AML-193 (cell line): ENCODE data around the gene C5orf63.
A peak's percentile ranks its signal among the peaks of the same experiment; 100 is the strongest.
"Not testable (repeated sequence)": the region's sequence is repeated elsewhere in the genome, so short reads cannot be mapped to it uniquely, and the experiment has no call there.

Experiments used
- DNase-seq, 2 experiments: peaks; one replicate each; lab custom pipeline; 2025; lab: John Stamatoyannopoulos, UW

Gene C5orf63

DNA sequence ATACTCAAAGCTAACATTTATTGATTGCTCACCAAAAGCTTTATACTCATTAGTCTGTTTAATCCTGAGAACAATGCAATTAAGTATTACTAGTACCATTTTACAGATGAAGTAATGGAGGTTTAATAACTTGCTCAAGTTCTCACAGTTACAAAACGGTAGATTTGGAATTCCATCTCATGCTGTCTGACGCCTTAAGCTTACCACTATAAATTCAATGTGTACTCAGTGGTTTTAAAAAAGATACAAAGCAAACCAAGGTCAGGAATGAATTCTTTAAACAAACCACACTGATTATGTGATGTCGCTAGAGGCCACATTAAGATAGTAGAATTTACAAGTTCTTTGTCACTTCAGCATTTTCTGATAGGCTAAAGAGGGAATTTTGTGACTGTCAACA, 1.2 kb upstream of the C5orf63 start:
- no peak for DNase-seq

DNA sequence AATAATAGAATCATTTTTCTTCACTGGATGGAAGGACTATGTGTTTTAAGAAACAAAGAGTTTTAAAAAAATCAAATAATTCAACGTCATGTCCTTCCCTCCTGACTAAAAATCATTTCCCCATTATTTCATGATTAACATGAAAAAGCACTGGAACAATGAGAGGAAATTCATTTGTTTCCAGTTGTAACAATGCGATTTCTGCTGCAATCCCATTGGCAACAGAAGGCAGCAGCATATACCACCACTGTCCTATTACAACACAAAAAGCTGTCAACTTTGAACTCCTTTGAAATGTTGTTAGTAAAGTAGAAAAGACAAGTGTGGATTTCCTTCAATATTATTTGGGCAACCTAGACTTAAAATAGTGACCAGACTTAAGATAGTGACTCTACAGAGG, 3.1 kb downstream of the C5orf63 start:
- DNase-seq = no peak

DNA sequence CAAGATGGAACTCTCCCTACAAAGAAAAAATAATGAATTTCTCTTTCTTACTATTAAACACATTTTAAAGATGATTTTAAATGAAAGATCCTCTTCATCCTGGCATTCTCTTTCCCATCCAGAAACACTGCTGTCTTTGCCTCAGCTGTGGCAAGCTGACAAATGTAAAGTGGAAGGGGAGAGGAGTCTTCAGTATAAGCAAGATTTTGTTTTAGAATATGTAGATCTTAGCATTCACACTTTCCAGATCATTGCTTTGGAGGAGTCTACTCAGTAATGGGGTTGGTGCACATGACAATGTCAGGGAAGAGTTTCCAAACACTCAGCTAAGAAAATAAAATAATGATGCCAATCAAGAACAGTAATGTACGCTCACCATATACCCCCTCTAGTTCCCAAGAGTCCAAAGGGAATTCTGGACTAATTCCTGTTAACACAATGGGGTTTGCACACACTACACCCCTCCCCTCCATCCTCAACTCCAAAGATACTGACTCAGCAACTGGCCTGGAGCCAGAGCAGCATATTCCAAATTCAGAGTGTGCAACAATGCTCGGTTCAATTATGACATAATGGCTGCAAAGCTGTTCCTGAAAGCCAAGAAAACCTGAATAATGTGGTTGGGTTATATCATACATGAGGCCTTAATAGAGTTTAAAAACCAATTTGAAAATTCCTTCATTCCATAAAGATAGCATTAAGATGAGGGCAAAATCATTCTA, 4.6 kb downstream of the C5orf63 start:
- DNase-seq = no peak

DNA sequence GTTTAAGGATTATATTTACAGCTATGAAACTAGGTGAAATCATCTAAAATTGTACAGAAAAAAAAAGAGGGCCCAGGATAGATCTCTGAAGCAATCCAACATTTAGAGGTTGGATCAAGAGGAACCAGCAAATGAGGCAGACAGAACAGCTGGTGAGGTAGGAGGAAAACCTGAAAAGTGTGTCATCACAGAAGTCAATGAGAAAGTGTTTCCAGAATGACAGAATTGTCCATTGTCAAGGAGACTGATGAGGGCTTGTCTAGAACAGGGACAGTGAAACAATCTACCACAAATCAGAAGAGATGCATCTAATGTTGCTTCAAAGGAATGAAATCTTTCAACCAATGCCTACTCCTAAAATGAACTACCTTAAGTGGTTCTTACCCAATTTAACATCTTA, 6.6 kb downstream of the C5orf63 start:
- DNase-seq = no peak

DNA sequence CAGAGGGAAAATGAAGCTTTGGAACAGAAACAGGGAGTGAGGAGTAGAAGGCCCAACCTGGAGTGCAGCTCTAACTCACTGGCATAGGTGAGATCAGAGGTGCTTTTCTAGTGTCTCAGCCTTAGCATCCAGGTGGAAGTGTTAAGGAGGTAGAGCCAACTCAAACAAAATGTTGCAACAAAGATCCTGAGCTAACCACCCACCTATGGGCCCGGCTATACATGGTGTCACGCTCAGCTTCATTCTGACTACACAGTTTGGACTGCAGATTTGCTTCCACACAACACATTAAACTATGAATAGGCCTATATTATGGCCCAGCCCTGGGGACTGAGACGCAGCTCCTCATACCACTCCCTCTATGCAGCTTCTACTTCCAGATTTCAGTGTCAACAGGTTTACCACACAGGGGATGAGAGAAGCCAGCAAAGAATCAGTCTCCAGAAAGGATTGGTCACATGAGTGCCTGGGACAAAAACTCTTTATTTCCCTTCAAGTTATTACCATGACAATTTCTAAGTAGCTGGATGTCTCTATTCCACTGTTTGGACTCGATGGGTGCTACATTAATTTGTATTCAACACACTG, 9.0 kb downstream of the C5orf63 start:
- DNase-seq = no peak

DNA sequence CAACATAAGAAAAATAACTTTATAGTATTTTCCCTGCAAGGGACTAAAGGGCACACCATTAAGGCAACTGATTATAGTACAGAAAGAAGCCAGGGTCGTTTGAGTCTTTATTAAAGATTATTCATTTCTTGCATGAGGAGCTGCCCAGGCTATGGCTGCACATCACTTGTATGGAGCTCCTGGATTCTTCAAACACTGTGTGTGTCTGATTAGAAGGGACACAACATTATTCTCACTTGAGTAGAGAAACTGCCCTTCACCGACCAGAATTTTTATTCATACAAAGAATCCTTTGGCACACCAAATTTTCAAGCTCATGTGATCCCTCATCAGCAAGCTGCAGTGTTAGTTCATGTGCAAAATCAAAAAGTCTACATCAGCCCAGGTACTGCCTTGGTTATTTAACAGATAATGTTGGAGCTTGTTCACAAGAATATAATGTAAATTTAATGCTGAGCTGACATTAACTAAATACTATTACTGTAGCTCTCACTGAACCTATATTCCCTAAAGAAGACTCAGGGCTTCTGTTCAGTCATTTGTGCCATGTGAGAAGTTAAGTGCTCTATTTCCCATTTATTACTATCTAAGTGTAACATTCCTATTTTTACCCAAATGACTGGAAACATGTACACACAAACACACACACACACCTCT, 9.9 kb downstream of the C5orf63 start:
- no peak for DNase-seq

DNA sequence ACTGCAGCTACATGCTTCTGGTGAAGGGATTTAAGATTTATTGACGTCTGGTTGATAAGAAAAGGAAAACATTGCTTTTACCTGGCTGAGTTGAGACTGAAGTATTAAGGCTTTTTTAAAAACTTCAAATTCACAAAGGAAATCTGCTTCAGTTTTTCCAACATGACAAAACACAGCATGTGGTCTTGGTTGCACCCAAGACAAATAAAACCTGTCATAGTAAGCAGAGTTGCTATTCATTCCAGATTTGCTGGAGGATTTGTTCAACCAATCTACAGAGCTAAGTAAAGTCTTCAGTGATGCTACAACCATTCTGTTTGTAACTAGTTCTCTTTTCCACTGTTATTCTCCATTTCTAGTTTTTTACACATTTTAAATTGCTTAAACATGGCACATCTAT, 11.3 kb downstream of the C5orf63 start:
- no peak for DNase-seq

DNA sequence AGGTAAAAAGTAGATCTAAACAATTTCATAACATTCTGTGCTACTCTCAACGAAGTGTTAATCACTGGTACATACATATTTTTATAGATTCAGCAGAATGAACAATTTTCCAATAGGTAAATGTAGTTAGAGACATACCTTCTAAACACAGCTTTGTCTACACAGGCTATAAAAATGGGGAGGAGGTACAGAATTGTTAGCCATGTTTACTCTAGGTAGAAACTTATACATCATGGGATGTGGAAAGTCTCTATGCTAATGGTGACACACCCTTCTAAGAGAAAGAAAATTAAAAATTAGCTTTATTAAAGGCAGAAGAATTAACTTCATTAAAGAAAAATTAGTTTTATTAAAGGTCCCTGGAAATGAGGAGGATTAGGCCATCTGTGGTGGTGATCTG, 11.8 kb downstream of the C5orf63 start:
- DNase-seq = no peak

DNA sequence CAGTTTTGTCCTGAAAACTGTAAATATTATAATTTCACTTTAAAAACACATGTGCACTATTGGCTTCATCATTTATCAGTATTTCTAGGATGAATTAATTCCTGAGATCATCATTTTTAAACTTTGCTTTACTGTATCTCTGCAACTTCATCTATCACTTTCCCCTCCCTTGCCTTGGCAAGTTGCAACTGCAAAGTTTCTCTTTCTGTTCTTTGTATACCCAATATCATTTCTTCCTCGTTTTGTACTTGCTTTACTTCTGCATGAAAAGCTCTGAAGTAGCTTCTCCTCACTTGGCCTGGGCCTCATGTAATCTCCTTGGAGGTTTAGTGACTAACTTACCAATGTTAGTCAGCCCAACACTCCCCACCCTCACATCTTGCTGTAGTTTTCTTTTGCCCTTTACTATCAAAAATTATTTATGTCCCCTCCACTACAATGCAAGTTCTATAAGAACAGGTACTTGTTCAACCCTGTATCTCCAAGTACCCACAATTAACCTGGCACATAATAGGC, 12.8 kb downstream of the C5orf63 start:
- no peak for DNase-seq

DNA sequence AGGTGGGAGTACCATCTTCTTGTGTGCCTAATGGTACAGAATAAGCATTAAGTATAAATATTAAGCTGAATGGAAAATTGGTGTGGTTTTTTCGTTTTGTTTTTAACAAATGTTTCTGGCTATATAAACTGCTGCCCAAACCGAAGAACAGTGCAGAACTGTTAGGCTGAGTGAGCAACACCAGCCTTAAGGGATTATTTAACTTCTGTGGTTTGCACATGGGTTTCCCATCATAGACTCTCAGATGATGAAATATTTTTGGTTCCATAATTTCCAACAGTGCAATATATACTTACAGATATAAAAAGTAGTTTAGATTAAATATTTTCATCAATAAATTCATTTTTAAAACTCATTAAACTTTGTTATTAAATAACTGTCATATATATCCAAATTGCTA, 16.4 kb downstream of the C5orf63 start:
- DNase-seq = peak; percentile 42 to 55

DNA sequence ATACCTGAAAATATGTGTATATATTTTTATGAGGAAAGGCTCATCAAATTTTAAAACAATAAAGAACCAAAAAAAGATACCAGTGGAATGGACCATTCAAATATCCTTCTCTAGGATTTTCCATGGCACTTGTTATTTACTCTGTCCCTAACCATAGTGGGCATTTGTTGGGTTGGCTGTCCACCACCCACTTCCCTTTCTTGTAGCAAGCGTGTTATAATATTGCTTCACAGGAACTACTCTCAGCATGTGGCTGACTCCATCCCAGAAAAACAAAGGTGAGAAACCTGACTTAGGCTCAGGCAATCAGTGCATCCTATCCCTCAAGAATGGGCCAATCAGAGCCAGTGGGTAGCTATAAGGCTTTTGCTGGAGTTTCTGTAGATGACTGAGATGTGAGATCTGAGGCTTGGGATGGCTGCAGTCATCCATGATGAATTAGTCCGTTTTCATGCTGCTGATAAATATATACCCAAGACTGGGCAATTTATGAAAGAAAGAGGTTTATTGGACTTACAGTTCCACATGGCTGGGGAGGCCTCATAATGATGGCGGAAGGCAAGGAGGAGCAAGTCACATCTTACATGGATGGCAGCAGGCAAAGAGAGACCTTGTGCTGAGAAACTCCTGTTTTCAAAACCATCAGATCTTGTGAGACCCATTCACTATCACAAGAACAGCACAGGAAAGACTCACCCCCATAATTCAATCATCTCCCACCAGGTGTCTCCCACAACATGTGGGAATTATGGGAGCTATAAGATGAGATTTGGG, 17.2 kb downstream of the C5orf63 start:
- DNase-seq = peak; percentile 23 to 47

DNA sequence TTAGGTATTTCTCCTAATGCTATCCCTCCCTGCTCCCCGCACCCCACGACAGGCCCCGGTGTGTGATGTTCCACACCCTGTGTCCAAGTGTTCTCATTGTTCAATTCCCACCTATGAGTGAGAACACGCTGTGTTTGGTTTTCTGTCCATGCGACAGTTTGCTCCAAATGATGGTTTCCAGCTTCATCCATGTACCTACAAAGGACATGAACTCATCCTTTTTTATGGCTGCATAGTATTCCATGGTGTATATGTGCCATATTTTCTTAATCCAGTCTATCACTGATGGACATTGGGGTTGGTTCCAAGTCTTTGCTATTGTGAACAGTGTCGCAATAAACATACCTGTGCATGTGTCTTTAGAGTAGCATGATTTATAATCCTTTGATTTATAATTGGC, 19.8 kb downstream of the C5orf63 start:
- not testable (repeated sequence) for DNase-seq

DNA sequence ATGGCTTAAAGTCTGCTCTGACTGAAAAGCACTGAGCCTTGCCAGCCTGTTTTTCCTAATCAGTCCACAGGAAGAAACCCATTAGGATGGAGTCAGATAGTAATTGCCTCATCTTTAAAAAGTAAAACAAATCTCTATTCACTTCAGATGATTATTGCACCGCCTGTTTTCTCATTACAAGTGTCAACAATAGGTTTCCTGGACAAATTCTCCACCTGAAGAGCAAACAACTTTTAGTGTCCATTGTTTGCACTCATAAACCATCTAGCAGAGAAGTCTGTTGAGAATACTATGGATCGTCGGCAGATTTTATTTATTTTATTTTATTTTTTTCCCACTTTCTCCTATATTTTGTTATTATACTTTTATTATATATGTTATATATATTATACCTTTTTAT, 20.3 kb downstream of the C5orf63 start:
- no peak for DNase-seq

DNA sequence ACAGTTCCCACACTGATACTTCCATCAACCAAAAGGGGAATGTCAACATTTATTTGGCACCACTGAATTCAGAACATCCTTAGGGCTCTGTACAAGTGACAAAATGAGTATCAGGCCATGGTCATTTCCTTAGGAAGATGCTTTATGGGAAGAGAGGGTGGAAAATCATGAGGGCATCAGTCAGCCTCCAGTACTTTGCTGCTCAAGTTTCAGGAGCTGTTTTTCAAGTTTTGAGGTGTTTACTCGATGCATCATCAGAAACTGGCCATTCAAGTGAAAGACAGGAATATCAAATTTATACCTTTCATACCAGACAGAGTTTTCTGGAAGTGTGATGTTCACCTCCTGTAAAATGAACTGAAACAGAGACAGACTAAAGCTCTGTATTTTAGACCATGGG, 21.7 kb downstream of the C5orf63 start:
- no peak for DNase-seq

DNA sequence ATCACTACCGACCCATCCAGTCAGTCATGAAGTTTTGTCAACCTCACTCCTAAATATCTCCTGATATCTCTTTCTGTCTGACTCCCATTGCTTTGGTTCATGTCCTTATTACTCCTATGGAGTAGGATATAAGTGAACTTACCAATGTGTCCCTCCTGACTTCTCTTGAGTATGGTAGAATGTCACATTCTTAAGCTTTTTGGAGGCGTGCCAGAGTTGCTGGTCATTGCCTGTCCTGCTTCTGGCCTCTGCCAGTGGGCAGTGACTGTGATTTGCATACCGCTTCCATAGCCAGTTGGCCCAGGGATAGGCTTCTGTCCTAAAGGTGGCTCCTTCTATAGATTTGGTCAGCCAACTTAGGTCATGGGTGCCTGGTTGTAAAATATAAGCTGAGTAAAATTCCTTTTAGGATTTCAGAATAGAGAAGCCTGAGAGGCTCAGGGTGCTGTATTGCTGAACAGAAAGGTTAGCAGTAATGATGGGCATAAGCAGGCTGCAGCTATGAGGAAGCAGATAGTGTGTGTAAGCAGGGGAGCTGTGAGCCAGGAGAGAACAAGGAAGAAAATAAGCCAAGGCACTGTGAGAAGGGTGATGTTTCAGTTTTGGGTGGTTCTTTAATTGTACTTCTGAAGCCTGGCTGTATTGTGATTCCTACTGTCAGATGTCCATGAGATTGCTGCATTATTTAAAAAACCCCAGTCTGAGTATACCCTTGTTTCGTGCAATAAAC, 26.8 kb downstream of the C5orf63 start:
- no peak for DNase-seq

DNA sequence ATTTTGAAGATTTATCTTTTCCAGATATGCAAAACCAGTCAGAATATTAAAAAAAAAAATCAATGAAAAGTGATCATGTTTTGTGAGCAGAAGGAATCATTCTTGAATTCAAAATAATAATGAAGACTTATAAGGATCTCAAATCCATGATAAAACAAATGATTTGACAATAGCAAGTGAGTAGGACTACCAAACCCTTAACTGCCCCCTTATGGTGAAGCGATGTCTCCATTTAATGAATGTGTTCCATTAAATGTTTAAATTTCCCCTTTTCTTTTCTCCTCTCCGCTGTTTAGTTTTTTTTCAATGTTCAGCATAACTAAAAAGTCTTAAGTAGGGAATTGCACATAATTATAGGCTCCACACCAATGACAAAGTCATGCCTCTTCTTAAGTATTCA, 30.7 kb downstream of the C5orf63 start:
- peak in 1 of 2 experiments; percentile 12 for DNase-seq

DNA sequence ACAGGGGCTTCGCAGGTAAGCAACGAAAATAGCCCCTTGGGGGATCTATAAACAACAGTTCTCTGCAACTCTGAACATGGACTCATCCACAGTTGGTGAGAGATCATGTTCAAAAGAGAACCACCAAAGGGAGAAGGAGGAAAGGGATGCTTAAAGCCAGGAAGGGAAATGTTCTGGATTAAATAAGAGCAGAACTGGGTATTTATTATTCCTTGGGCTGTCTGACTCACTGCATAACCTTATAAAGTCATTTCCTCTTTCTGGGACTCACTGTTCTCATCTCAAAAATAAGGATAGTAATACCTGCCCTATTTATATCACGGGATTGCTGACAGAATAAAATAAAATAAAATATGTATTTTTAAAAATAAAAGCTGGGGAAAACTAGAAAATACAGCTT, 31.7 kb downstream of the C5orf63 start:
- DNase-seq = peak in 1 of 2 experiments; percentile 4

DNA sequence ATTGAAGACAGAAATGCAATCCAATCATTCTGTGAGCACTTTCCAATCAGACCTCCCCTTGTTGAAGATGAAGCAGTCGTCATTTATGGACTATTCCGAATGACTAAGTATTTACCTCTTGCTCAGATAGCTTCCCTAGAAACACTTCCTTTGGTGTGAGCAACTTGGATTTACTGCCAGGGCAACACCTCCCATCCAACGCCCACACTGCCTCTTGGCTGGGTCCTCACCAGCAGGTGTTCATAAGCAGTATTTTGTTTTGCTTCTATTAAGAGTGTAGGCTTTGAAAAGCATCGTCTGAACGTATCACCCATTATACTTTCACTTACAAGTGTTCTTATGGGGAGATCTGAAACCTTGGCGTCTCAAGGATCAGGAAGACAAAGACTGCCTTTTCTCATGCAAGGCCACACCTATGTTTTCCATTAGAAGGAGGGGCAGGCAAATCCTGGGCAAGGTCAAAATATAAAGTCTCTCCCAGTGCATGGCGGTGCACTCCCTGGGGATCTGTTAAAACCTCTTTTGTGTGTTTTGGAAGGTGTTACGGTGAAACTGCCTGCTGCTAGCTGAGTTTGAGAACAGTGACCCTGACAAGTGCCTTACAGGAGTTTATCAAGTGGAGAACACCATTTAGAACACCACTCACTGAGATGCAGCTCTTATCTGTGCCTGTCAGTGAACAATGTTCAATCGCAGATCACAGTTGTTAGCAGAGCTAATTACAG, 32.3 kb downstream of the C5orf63 start:
- no peak for DNase-seq

DNA sequence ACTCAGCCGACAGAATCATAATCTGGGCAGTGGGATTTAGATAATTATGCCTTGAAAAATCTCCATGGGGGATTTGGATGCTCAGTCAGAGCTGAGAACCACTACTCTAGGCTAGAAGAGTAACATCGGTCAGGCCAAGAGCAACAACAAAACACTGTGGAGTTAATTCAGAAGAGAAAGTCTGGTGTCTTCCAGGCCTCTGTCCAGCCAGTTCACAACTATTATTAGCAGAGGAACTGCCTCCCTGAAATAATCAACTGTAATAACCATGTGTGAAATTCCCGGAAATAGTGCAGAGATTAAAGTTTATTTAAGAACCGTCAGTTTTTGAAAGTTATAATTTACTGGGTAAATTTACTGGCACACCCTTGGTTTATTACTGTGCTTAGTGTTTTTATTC, 34.8 kb downstream of the C5orf63 start:
- DNase-seq = no peak

DNA sequence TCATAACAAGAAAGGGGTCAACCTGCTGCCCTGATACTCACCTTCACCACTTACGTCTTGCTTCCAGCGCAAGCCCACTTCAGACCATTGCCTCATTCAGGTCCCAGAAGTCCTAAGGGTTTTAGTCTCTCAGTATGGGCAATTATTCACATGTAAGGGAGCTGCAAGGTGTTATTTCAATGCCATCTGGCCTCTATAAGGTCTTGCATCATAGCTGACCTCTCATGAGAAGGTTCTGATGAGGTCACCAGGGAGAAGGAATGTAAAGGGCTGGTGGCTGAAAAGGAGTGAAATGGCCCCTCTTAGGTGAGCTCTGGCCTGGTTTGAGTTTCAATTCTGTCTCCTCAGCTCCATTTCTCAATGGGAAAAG, 41.5 kb downstream of the C5orf63 start:
- no peak for DNase-seq

DNA sequence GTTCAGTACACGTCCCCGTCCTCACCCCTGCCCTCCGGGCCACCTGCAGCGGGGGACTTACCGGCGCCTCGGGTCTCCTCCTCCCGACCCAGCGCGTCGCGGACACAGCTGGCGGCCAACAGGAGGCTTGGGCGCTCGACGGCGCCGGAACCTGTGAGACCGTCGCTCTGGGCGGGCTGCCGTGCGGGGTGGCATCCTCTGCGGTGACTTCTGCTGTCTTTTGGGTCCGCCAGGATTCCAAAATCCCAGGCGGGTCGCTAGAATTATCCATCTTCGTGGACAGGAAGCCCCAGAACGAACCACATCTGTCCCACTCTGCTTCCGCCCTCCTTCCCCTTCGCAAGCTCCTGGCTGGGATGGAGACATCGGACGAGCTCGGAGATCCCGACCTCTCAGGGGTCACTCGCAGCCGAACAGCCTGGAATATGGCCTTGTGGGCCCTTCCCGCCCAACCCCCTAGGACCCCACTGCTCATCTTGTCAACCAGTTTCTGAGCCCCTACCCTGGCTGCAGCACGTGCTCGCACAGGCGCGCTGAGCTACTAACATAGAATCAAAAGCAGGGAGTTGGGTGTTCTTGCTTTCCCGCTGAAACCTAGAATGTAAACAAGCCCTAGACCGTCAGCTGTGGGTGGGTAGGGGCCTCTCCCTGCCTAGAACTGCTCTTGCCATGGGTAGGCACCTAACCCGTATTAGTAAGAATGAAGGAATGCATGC, 42.0 kb downstream of the C5orf63 start:
- DNase-seq = no peak
